ENCODE measurements around the gene RHOT2. TPM values are rescaled to one million over a fixed set of nuclear protein-coding genes. Genes with fewer than 3 reads are reported as not detected.

The RHOT2 gene
- total RNA-seq, 1 experiment from 2014 or later: 72.8 TPM

- Histone ChIP-seq H3K9me3 (no peaks in the 10 kb centered on the region), H3K4me3 (peak within 1 kb of the TSS; percentile 63), H3K27me3 (no peaks in the 10 kb centered on the region), H3K36me3 (peaks cover 20% of the 10 kb centered on the region)
- peak; percentile 91 for DNase-seq
Observed at GRCh38 chr16:641326-642188, 26.4 kb upstream of the RHOT2 start, which contains the start of gene MCRIP2. MCRIP2 (plus strand) TSS chr16:641828; CDS start chr16:641992, 164 bp downstream.

DNA sequence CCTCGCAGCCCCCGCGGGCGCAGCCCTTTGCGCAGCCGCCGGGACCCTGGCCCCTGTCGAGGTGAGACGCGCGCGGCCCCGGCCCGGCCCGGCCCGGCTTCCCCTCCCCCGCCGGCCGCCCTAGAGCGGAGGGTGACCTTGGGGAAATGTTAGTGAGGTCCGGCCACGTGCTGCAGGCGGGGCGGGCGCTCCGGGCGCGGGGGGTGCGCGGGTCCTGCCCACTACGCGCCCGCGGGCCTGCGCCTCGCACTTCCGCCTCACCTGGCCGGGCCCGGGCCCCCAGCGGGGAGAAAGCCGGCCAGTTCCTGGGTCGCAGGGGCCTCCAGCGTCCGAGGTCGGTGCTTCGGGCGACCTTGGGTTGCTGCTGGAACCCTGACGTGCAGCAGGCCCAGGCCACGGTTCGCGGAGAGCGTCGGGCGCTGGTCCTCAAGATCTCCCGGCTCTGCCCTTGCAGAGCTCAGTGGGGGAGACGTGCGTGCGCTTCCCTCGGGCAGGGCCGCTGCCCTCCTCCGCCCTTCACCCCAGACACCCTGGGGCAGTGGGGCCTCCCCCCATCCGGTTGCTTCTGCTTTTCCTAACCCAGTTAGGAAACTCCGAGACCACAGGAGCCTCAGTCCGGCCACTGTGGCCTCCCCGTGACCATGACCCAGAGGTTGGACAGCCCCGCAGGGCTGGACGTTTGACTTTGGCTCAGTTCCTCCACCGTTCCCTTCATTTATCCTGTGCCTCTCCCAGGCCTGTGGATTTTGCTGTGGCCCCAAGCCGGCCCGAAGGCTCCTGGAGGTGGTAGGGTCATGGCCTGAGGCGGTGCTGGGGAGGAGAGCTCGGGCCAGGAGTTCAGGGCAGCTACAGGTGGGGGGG is 25.5 kb upstream of the RHOT2 start:
- H3K27me3 ChIP-seq: no peaks in the 10 kb centered on the region
- H3K9me3 ChIP-seq: no peaks in the 10 kb centered on the region
- H3K36me3 ChIP-seq: peaks cover 25% of the 10 kb centered on the region
- peak overlapping the region; percentile 63 for H3K4me3 ChIP-seq
- peak; percentile 56 for DNase-seq

- Histone ChIP-seq H3K36me3 (peaks cover 28% of the 10 kb centered on the region), H3K27me3 (no peaks in the 10 kb centered on the region), H3K9me3 (no peaks in the 10 kb centered on the region), H3K4me3 (peak overlapping the region; percentile 63)
- DNase-seq: no peak
Observed at GRCh38 chr16:643050-643368, 24.9 kb upstream of the RHOT2 start.

DNA sequence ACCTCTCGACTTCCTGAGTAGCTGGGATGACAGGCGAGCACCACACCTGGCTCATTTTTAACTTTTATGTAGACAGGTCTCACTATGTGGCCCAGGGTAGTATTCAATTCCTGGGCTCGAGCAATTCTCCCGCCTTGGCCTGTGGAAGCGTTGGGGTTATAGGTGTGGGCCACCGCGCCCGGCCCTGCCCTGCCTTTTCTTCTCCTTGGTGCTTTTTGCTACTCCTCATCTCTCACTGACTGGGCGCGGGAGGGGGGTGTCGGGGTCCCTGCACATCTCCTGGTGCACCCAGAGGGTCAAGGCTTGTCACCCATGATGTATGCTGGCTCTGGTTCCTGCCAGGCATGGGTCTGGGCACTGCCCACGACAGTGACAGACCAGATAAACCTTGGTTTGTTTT is 23.4 kb upstream of the RHOT2 start:
- H3K4me3 ChIP-seq: no peak overlapping the region
- no peak for DNase-seq
- no peaks in the 10 kb centered on the region for H3K27me3 ChIP-seq
- H3K36me3 ChIP-seq: peaks cover 33% of the 10 kb centered on the region
- no peaks in the 10 kb centered on the region for H3K9me3 ChIP-seq

- Histone ChIP-seq H3K4me3 (no peak overlapping the region), H3K36me3 (peaks cover 44% of the 10 kb centered on the region), H3K27me3 (no peaks in the 10 kb centered on the region), H3K9me3 (no peaks in the 10 kb centered on the region)
- DNase-seq: no peak
Observed at GRCh38 chr16:645852-646678, 21.9 kb upstream of the RHOT2 start.

DNA sequence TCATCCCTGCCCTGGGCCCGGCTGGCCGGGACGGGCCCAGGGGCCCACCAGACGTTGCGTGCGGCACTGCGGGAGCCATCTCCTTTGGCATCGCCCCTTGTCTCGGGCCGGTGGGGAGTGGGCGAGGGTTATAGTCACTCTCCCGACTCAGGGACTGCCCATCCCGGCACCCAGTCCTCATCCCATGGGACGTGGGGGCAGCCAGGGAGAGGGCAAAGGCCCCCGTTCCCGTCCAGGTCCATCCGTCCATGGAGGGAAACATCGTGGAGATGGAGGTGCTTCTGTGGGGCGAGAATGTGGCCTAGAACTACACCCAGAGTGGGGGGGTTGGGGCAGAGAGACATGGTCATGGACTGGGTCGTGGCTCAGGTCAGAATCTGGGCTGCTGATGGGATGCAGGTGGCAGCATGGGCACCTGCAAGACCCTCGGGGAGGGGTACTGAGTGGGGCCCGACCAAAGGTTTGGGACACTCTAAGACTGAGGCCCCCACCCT is 21.2 kb upstream of the RHOT2 start:
- peaks cover 48% of the 10 kb centered on the region for H3K36me3 ChIP-seq
- no peaks in the 10 kb centered on the region for H3K9me3 ChIP-seq
- no peak for DNase-seq
- H3K27me3 ChIP-seq: no peaks in the 10 kb centered on the region
- no peak overlapping the region for H3K4me3 ChIP-seq

DNA sequence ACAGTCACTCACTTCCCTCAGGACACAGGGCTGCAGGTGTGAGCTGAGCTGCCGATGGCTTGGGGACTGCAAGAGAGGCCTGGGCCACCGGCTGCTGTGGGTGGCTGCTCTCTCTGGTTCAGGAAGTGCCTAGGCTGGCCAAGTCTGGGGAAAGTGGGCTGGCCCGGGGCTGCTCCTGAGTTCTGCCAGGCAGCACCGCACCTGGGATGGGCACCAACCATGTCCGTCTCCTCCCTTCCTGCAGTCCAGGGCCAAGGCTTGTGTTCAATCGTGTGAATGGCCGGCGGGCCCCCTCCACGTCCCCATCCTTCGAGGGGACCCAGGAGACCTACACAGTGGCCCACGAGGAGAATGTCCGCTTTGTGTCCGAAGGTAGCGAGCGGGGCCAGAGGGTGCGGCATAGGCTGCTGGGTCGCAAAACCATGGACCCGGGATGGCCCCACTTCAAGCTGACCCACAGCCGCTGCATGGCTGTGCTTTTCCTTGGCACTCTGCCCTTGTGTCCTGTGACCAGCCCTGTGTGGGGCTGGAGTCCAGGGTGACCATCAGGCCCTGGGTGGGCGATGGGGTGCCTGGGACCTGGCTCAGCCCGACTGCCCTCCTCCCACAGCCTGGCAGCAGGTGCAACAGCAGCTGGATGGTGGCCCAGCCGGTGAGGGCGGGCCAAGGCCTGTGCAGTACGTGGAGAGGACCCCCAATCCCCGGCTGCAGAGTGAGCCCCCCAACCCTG is 20.6 kb upstream of the RHOT2 start:
- H3K4me3 ChIP-seq: no peak overlapping the region
- H3K9me3 ChIP-seq: no peaks in the 10 kb centered on the region
- H3K36me3 ChIP-seq: peaks cover 54% of the 10 kb centered on the region
- DNase-seq: no peak
- H3K27me3 ChIP-seq: no peaks in the 10 kb centered on the region

DNA sequence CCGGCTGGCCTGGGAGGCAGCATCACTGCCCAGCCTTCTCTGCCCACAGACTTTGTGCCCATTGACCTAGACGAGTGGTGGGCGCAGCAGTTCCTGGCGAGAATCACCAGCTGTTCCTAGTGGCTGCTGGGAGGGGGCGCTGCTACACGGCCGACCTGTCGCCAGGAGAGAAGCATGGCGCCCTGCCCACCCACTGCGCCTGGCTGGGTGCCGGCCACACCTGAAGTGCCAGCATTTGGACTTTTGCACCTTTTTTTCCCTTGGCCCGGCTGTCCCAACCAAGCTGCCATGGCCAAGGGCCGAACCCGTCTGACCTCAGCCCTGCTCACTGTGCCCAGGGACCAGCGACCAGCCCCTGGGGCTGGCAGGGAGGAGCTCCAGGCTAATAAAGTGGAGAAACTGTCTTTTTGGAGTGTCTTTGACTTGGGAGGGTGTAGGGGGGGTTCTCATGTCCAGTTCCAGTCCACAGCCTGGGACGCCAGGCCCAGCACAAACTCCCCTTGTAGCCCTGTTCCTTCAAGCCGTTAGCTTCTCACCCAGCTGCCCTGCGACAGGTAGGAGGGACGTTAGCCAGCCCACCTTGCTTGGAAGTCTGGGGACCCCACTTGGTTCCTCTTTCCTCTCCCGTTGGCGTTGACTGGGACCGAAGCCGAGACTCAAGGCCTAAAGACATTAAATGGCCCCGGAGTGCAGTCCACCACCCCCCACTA is 19.7 kb upstream of the RHOT2 start:
- peak; percentile 67 for DNase-seq
- no peaks in the 10 kb centered on the region for H3K27me3 ChIP-seq
- H3K9me3 ChIP-seq: no peaks in the 10 kb centered on the region
- peak overlapping the region; percentile 66 for H3K4me3 ChIP-seq
- peaks cover 55% of the 10 kb centered on the region for H3K36me3 ChIP-seq

DNA sequence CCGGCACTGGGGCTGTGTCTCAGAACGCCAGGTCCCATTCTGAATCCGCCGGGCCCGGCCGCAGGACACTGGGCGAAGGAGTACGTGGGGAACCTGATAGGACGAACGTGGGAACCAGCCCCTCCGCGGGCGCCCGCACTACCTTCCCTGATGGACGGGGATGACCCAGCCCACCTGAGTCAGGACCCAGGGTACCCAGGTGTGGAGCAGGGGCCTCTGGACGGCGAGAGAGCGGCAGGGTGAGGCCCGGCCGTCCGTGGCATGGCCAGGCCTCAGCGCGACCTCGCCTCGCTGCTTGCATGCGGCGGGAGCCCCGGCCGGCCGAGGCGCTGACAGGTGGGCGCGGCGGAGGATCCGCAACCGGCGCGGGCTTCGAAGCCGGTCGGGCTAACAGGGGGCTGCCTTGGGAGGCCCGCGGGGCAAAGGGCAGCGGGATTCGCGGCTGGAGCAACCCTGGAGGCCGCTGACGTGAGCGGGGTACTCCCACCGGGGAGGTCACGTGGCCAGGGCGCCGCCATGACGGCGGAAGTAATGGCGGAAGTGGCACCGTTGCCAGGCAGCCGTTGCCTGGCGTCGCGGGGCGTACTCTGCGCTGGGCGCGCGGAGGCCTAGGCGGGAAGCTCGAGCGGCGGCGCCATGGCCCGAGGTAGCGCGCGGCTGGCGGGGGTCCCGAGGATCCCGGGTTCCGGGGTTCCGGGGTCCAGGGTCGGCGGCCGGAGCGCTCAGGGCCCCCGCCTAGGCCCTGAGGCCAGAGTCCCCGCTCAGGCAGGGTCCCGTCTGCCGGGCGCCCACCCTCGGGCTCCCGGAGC is 18.9 kb upstream of the RHOT2 start, which contains the start of gene WDR90:
Gene WDR90, plus strand, starts transcription at position 585 of the 809 bp plus-strand sequence. Its CDS starts 52 bp downstream, at position 637.
- no peaks in the 10 kb centered on the region for H3K27me3 ChIP-seq
- no peaks in the 10 kb centered on the region for H3K9me3 ChIP-seq
- DNase-seq: peak; percentile 97
- peak within 1 kb of the TSS; percentile 66 for H3K4me3 ChIP-seq
- H3K36me3 ChIP-seq: peaks cover 59% of the 10 kb centered on the region

DNA sequence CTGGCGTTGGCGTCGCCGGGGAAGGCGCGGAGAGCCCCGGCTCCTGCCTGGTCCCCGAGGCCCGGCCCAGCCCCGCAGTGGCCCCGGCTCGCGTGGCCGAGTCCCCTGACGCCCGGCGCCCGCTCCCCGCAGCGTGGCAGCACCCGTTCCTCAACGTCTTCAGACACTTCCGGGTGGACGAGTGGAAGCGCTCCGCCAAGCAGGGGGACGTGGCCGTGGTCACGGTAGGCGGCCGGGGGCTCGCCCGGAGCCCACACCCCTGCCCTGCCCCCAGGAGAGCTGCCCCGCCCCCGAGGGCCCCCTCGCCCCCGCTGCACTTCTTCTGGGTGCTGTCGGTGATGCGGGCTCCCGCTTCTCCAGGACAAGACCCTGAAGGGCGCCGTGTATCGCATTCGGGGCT is 18.3 kb upstream of the RHOT2 start:
- peak; percentile 56 for DNase-seq
- Histone ChIP-seq H3K9me3 (no peaks in the 10 kb centered on the region), H3K4me3 (peak overlapping the region; percentile 66), H3K36me3 (peaks cover 56% of the 10 kb centered on the region), H3K27me3 (no peaks in the 10 kb centered on the region)

- Histone ChIP-seq H3K9me3 (no peaks in the 10 kb centered on the region), H3K4me3 (no peak overlapping the region), H3K27me3 (no peaks in the 10 kb centered on the region), H3K36me3 (peaks cover 58% of the 10 kb centered on the region)
- DNase-seq: no peak
Observed at GRCh38 chr16:651844-652243, 16.1 kb upstream of the RHOT2 start.

GRCh38 chr16:652454-653305 is 15.3 kb upstream of the RHOT2 start:
- Histone ChIP-seq H3K27me3 (no peaks in the 10 kb centered on the region), H3K36me3 (peaks cover 53% of the 10 kb centered on the region), H3K9me3 (no peaks in the 10 kb centered on the region), H3K4me3 (no peak overlapping the region)
- DNase-seq: no peak

- Histone ChIP-seq H3K4me3 (no peak overlapping the region), H3K36me3 (peaks cover 56% of the 10 kb centered on the region), H3K27me3 (no peaks in the 10 kb centered on the region), H3K9me3 (no peaks in the 10 kb centered on the region)
- no peak for DNase-seq
Observed at GRCh38 chr16:654034-654433, 13.9 kb upstream of the RHOT2 start.

GRCh38 chr16:657487-657886 is 10.4 kb upstream of the RHOT2 start:
- no peak for DNase-seq
- H3K27me3 ChIP-seq: no peaks in the 10 kb centered on the region
- no peaks in the 10 kb centered on the region for H3K9me3 ChIP-seq
- H3K36me3 ChIP-seq: peaks cover 56% of the 10 kb centered on the region
- H3K4me3 ChIP-seq: no peak overlapping the region

All from MG63 (cell line).